Right cardiac atrium (tissue), 5 donors: ENCODE results near the gene ARHGAP20. TPM values are rescaled to one million over a fixed set of nuclear protein-coding genes. Genes with fewer than 3 reads are reported as not detected.

Experiments used
- ATAC-seq, 2 donors: fragments of 200-7000 bp; cut with Tn5 transposase; one replicate each; pipeline versions ENCODE4 v1.8.0 to v1.9.1; 2020; ENCODE audit warnings: moderate library complexity in 2 of 2, mild to moderate bottlenecking in 1 of 2
- DNase-seq, 3 donors: peaks; one replicate each; pipeline ENCODE4 v3.0.0-alpha.2; 2020
- H3K27ac ChIP-seq: one replicate; pipeline ENCODE4 v1.5.1; 2013; ENCODE audit warnings: mild to moderate bottlenecking, low read length, control low read depth, moderate library complexity
- H3K27me3 ChIP-seq: one replicate; pipeline ENCODE4 v1.6.1; 2013; ENCODE audit not compliant: control insufficient read depth, insufficient read depth
- H3K4me1 ChIP-seq: one replicate; pipeline ENCODE4 v1.6.1; 2013; ENCODE audit warnings: low read length; ENCODE audit not compliant: control insufficient read depth, insufficient read depth
- H3K4me3 ChIP-seq: one replicate; pipeline ENCODE4 v1.5.1; 2013; ENCODE audit warnings: low read length, control low read depth
- H3K9me3 ChIP-seq: one replicate; pipeline ENCODE4 v1.6.1; 2013; ENCODE audit warnings: low read length; ENCODE audit not compliant: control insufficient read depth
- WGBS: extraction: QIAGEN DNeasy Blood & Tissue Kit; methylation state at CpG from one replicate; pipeline ENCODE4 v1.1.7; 2013; 5-methylcytosine and 5-hydroxymethylcytosine counted together
- intact Hi-C, 4 donors: fragments of 100-400 bp; cut with DNase I; formaldehyde crosslinking; loops; one replicate each; pipeline versions ENCODE4 v1.11.0 to v1.14.0; 2022 to 2023
- polyA plus RNA-seq: library from polyadenylated mRNA; stranded (reverse); fragments of 200-250 nt; gene quantifications from one replicate; pipeline ENCODE4 v1.2.3, GENCODE V29; 2013
- total RNA-seq, 4 donors: library from RNA; stranded (reverse); fragmentation: NEBNext Ultra II Directional; extraction: Animal tissue kit (Norgen Biotek cat#: 25700); gene quantifications; one replicate each; pipeline ENCODE4 v1.2.1, GENCODE V29; 2021
- donor health status: healthy with polysubstance abuse.
- donor health status: DM: no; HTN: yes; CAD: no.
- donor health status: DM: no; HTN: no; CAD: no.
- donor health status: DM: no; HTN: yes; CAD: no; lungs with severe emphysema.
- donor health status: DM: yes; HTN: yes; CAD: no.

The ARHGAP20 gene
- total and polyA plus RNA-seq, 5 donors, result 0.29 to 0.78 (median 0.41) TPM

- no peak overlapping the region for H3K4me3 ChIP-seq
- no peaks in the 10 kb centered on the region for H3K9me3 ChIP-seq
- no peak for ATAC-seq
- H3K27ac ChIP-seq, result no peak overlapping the region
- intact Hi-C loops, result loop anchor here in 2 of 4 donors (10.0 kb wide), 2 partner anchors 148 to 508 kb away; no protein-coding TSS in a partner anchor
- DNase-seq, result no peak
- H3K27me3 ChIP-seq, result no peaks in the 10 kb centered on the region
- no peaks in the 10 kb centered on the region for H3K4me1 ChIP-seq
- WGBS, result 96% methylated on average over 2 of the region's 2 CpGs
Observed at GRCh38 chr11:110716361-110716760, 4.1 kb upstream of the ARHGAP20 start.

GRCh38 chr11:110715541-110715940 lies 3.3 kb upstream of the ARHGAP20 start:
- intact Hi-C loops, result loop anchor here in 2 of 4 donors (10.0 kb wide), 2 partner anchors 149 to 509 kb away; no protein-coding TSS in a partner anchor
- no peak for DNase-seq
- WGBS, result 46% methylated on average over 1 of the region's 1 CpG
- Histone ChIP-seq H3K4me3 (no peak overlapping the region), H3K4me1 (no peaks in the 10 kb centered on the region), H3K27ac (no peak overlapping the region), H3K9me3 (no peaks in the 10 kb centered on the region), H3K27me3 (no peaks in the 10 kb centered on the region)
- no peak for ATAC-seq

DNA sequence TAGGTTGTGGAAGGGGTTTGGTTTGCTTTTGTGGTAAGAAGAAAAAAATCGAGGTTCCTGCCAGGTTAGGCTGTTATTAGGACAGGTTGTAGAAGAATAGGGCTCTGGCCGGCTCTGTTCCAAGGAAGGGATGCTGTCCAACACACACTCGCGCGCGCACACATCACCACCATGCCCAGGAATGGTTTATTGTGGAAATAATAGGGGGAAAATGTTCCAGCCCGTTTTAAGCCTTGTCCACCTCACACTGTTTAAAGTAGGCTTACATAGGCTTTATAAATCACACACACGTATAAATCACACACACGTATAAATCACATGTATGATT lies 1.2 kb upstream of the ARHGAP20 start:
- Histone ChIP-seq H3K4me1 (no peaks in the 10 kb centered on the region), H3K9me3 (no peaks in the 10 kb centered on the region), H3K27ac (no peak overlapping the region), H3K27me3 (no peaks in the 10 kb centered on the region), H3K4me3 (peak overlapping the region; percentile 64)
- intact Hi-C loops, result loop anchor here in 2 of 4 donors (10.0 kb wide), 2 partner anchors 151 to 511 kb away; no protein-coding TSS in a partner anchor
- DNase-seq (peak in 2 of 3 donors; percentile 19 to 28), ATAC-seq (no peak)
- 26% methylated on average over 9 of the region's 9 CpGs for WGBS

GRCh38 chr11:110712659-110713448 lies 617 bp upstream of the ARHGAP20 start:
- Histone ChIP-seq H3K27ac (peak overlapping the region; percentile 4), H3K4me1 (no peaks in the 10 kb centered on the region), H3K27me3 (no peaks in the 10 kb centered on the region), H3K9me3 (no peaks in the 10 kb centered on the region), H3K4me3 (peak overlapping the region; percentile 64)
- ATAC-seq, result peak; percentile 56 to 60
- intact Hi-C loops, result loop anchor here in 2 of 4 donors (10.0 kb wide), 2 partner anchors 152 to 512 kb away; no protein-coding TSS in a partner anchor
- under 1% methylated on average over 50 of the region's 50 CpGs for WGBS
- peak; percentile 24 to 53 (median 44) for DNase-seq

- Histone ChIP-seq H3K9me3 (no peaks in the 10 kb centered on the region), H3K4me1 (no peaks in the 10 kb centered on the region), H3K4me3 (peak overlapping the region; percentile 64), H3K27me3 (no peaks in the 10 kb centered on the region), H3K27ac (no peak overlapping the region)
- DNase-seq, result no peak
- ATAC-seq, result no peak
- WGBS, result 2% methylated on average over 24 of the region's 24 CpGs
- intact Hi-C loops, result loop anchor here in 2 of 4 donors (10.0 kb wide), 2 partner anchors 153 to 513 kb away; no protein-coding TSS in a partner anchor
Observed at GRCh38 chr11:110711448-110711775, 825 bp downstream of the ARHGAP20 start.

DNA sequence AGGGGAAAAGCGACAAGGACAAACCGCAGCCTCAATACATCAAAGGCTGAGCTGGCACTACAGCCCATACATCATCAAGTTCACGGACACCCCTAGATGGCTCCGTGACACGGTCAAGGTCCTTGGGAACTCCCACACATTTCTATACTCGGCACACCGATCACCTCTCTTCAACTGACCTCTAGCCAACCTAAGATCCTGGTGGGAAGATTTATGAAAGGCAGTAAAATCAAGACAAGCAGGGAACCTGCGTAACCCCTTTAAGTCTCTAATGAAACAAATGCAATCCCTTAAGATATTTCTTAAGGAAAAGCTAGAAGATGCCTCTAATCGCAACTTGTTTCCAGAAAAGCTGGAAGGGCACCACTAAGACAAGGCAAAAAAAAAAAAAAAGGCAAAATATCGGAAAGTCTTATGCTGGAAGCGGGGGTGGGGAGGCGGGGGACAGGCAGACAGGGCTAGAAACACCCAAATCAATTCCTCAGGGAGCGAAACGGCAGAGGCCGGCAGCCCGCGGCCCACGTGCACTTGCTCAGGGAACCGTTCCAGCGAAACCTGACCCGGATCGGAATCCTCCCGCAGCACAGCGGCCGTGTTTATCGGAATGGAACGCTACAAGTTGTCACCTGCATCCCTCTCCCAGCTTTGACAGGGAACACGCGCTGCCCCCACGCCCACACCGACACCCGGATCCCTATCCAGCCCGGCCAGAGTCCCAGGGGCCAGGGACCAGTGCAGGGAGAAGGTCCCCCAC lies 1.4 kb downstream of the ARHGAP20 start:
- DNase-seq (peak; percentile 21 to 55 (median 45)), ATAC-seq (peak in 1 of 2 donors; percentile 19)
- peak overlapping the region; percentile 64 for H3K4me3 ChIP-seq
- H3K27me3 ChIP-seq, result no peaks in the 10 kb centered on the region
- no peaks in the 10 kb centered on the region for H3K9me3 ChIP-seq
- no peak overlapping the region for H3K27ac ChIP-seq
- intact Hi-C loops, result loop anchor here in 2 of 4 donors (10.0 kb wide), 2 partner anchors 154 to 514 kb away; no protein-coding TSS in a partner anchor
- 8% methylated on average over 33 of the region's 33 CpGs for WGBS
- H3K4me1 ChIP-seq, result no peaks in the 10 kb centered on the region

- H3K27ac ChIP-seq, result no peak overlapping the region
- no peak overlapping the region for H3K4me3 ChIP-seq
- intact Hi-C loops, result no loop called here
- no peak for ATAC-seq
- no peak for DNase-seq
- H3K9me3 ChIP-seq, result no peaks in the 10 kb centered on the region
- no peaks in the 10 kb centered on the region for H3K27me3 ChIP-seq
- H3K4me1 ChIP-seq, result no peaks in the 10 kb centered on the region
- WGBS, result 87% methylated on average over 5 of the region's 5 CpGs
Observed at GRCh38 chr11:110704210-110704864, 7.9 kb downstream of the ARHGAP20 start.

GRCh38 chr11:110691926-110692325 lies 20.3 kb downstream of the ARHGAP20 start:
- no peak for DNase-seq

DNA sequence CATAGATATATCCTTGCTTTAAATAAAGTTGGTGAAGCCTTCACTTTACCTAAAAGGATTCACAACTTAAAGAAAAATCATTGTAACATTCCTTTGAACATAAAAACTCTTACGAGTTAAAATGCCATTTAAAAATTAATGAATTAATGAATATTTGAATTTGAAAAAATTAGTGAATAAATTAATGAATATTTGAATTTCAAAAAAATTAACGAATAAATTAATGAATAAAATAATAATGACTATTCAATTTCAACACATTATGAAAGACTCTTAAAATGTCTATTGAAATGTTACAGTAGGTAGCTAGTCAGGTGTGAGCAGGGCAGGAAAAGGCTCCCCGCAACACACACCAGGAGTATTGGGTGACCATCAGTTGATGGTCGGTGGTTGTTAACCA lies 22.9 kb downstream of the ARHGAP20 start:
- Histone ChIP-seq H3K9me3 (no peaks in the 10 kb centered on the region), H3K4me3 (no peak overlapping the region), H3K4me1 (no peaks in the 10 kb centered on the region), H3K27ac (no peak overlapping the region), H3K27me3 (no peaks in the 10 kb centered on the region)
- WGBS, result 92% methylated on average over 4 of the region's 4 CpGs
- DNase-seq (peak in 1 of 3 donors; percentile 7), ATAC-seq (no peak)
- intact Hi-C loops, result no loop called here

More at GRCh38 chr11:110691926-110692325, 20.3 kb downstream of the ARHGAP20 start:
- Histone ChIP-seq H3K27ac (no peak overlapping the region), H3K27me3 (no peaks in the 10 kb centered on the region), H3K4me3 (no peak overlapping the region), H3K9me3 (no peaks in the 10 kb centered on the region), H3K4me1 (no peaks in the 10 kb centered on the region)
- intact Hi-C loops, result no loop called here
- no peak for ATAC-seq
- 73% methylated on average over 4 of the region's 4 CpGs for WGBS

- ATAC-seq, result no peak
- Histone ChIP-seq H3K27me3 (no peaks in the 10 kb centered on the region), H3K4me3 (no peak overlapping the region), H3K27ac (no peak overlapping the region), H3K9me3 (no peaks in the 10 kb centered on the region), H3K4me1 (no peaks in the 10 kb centered on the region)
- DNase-seq, result no peak
- intact Hi-C loops, result no loop called here
- WGBS, result 74% methylated on average over 2 of the region's 2 CpGs
Observed at GRCh38 chr11:110679323-110679975, 32.8 kb downstream of the ARHGAP20 start.
